Measurements from ENCODE around the gene ZNF652.

The ZNF652 gene

GRCh38 chr17:49316258-49316570, 45.8 kb downstream of the ZNF652 start:
- no peak overlapping the region for H2AFZ ChIP-seq (ENCODE audit: insufficient read depth, low read length, poor library complexity)
- WGBS (ENCODE audit: extremely low coverage, insufficient coverage, insufficient read length), result no CpG with 5 or more reads among the region's 2 CpGs
- H3K9me3 ChIP-seq (ENCODE audit: insufficient read depth, low read depth, low read length), result no peaks in the 10 kb centered on the region
- no peaks in the 10 kb centered on the region for H3K27me3 ChIP-seq (ENCODE audit: insufficient read depth, low read length)
- no peak overlapping the region for H2BK120ac ChIP-seq (ENCODE audit: insufficient read depth, low read length, poor library complexity)
- H2BK12ac ChIP-seq (ENCODE audit: low read length), result no peak overlapping the region
- H3K79me2 ChIP-seq (ENCODE audit: control insufficient read depth, insufficient read depth, low read length, poor library complexity), result no peaks in the 10 kb centered on the region
- no peak overlapping the region for H3K18ac ChIP-seq (ENCODE audit: low read length)
- peaks cover 2 to 4% of the 10 kb centered on the region in 2 experiments for H3K36me3 ChIP-seq (ENCODE audit: control insufficient read depth in 1 of 2, insufficient read depth in 2 of 2, low read length in 2 of 2)
- no peak overlapping the region for H3K14ac ChIP-seq (ENCODE audit: low read length)
- H4K12ac ChIP-seq (ENCODE audit: low read depth, low read length), result no peak overlapping the region
- no peak overlapping the region for H3K4ac ChIP-seq (ENCODE audit: low read depth, low read length)
- peak in 1 of 2 donors; percentile 3 for DNase-seq
- no peak overlapping the region for H4K8ac ChIP-seq (ENCODE audit: low read depth, low read length)
- no peaks in the 10 kb centered on the region for H3K79me1 ChIP-seq (ENCODE audit: low read length)
- no peak overlapping the region for H3K27ac ChIP-seq (ENCODE audit: low read depth, low read length)
- no peak overlapping the region for H4K91ac ChIP-seq (ENCODE audit: low read depth, low read length)
- no peak overlapping the region for H2AK5ac ChIP-seq (ENCODE audit: low read length)
- no peak overlapping the region for H3K4me2 ChIP-seq (ENCODE audit: low read length)
- no peaks in the 10 kb centered on the region for H3K4me1 ChIP-seq (ENCODE audit: control insufficient read depth in 1 of 2, insufficient read depth in 2 of 2, low read length in 2 of 2)
- H2BK5ac ChIP-seq (ENCODE audit: low read depth, low read length, poor library complexity), result no peak overlapping the region
- H3K23ac ChIP-seq (ENCODE audit: low read length), result no peak overlapping the region
- no peak overlapping the region for H3K9ac ChIP-seq (ENCODE audit: low read length)
- no peak overlapping the region for H3K4me3 ChIP-seq (ENCODE audit: low read depth, low read length)

DNA sequence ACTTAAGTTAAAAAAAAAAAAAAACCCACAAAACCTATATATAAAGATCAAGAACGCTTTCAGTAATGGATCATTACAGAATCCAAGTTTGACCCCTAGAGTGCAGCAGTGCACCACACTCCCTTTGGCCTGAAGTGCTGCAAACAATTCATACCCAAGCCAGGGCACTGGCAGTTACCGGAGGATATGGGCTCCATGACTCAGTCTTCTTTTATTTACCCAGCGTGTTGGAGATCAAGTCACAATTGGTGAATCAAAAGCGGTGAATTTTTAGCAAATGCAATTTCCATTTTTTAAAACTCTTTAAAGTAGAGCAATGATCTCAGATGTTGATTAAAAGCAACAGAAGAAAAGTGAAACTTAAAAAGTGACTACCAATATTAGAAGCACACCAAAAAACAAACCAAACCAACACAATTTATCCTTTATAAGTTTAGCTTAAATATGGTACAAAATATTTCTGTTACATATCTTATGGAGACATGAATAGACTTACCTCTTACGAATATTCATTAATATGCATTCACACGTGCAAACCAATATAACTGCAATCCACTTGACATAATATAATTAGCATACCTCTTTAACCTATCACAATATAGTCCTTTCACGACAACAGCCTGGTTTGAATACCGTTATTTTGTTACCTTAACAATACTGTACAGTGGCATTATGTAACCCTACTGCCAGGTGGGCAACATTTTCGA, 46.3 kb downstream of the ZNF652 start:
- Histone ChIP-seq H3K23ac (ENCODE audit: low read length) (no peak overlapping the region), H3K4ac (ENCODE audit: low read depth, low read length) (no peak overlapping the region), H3K4me1 (ENCODE audit: control insufficient read depth in 1 of 2, insufficient read depth in 2 of 2, low read length in 2 of 2) (no peaks in the 10 kb centered on the region), H3K79me1 (ENCODE audit: low read length) (no peaks in the 10 kb centered on the region), H2BK120ac (ENCODE audit: insufficient read depth, low read length, poor library complexity) (no peak overlapping the region), H3K9me3 (ENCODE audit: insufficient read depth, low read depth, low read length) (no peaks in the 10 kb centered on the region), H4K8ac (ENCODE audit: low read depth, low read length) (no peak overlapping the region), H2AK5ac (ENCODE audit: low read length) (no peak overlapping the region), H4K12ac (ENCODE audit: low read depth, low read length) (no peak overlapping the region), H3K27me3 (ENCODE audit: insufficient read depth, low read length) (no peaks in the 10 kb centered on the region), H2BK5ac (ENCODE audit: low read depth, low read length, poor library complexity) (no peak overlapping the region), H3K18ac (ENCODE audit: low read length) (no peak overlapping the region), H2BK12ac (ENCODE audit: low read length) (no peak overlapping the region), H4K91ac (ENCODE audit: low read depth, low read length) (no peak overlapping the region), H3K36me3 (ENCODE audit: control insufficient read depth in 1 of 2, insufficient read depth in 2 of 2, low read length in 2 of 2) (peaks cover 2 to 3% of the 10 kb centered on the region in 2 experiments), H3K14ac (ENCODE audit: low read length) (no peak overlapping the region), H3K27ac (ENCODE audit: low read depth, low read length) (no peak overlapping the region), H3K4me3 (ENCODE audit: low read depth, low read length) (no peak overlapping the region), H3K4me2 (ENCODE audit: low read length) (no peak overlapping the region), H3K79me2 (ENCODE audit: control insufficient read depth, insufficient read depth, low read length, poor library complexity) (no peaks in the 10 kb centered on the region), H2AFZ (ENCODE audit: insufficient read depth, low read length, poor library complexity) (no peak overlapping the region), H3K9ac (ENCODE audit: low read length) (no peak overlapping the region)
- no CpG with 5 or more reads among the region's 9 CpGs for WGBS (ENCODE audit: extremely low coverage, insufficient coverage, insufficient read length)
- DNase-seq, result peak; percentile 83 to 88

- H2BK5ac ChIP-seq (ENCODE audit: low read depth, low read length, poor library complexity), result no peak overlapping the region
- no peak overlapping the region for H2AK5ac ChIP-seq (ENCODE audit: low read length)
- H3K79me1 ChIP-seq (ENCODE audit: low read length), result no peaks in the 10 kb centered on the region
- H3K4me1 ChIP-seq (ENCODE audit: control insufficient read depth in 1 of 2, insufficient read depth in 2 of 2, low read length in 2 of 2), result no peaks in the 10 kb centered on the region
- no peak for DNase-seq
- no peak overlapping the region for H2BK12ac ChIP-seq (ENCODE audit: low read length)
- H4K8ac ChIP-seq (ENCODE audit: low read depth, low read length), result no peak overlapping the region
- no CpG with 5 or more reads among the region's 3 CpGs for WGBS (ENCODE audit: extremely low coverage, insufficient coverage, insufficient read length)
- H3K27ac ChIP-seq (ENCODE audit: low read depth, low read length), result no peak overlapping the region
- no peaks in the 10 kb centered on the region for H3K79me2 ChIP-seq (ENCODE audit: control insufficient read depth, insufficient read depth, low read length, poor library complexity)
- no peak overlapping the region for H3K14ac ChIP-seq (ENCODE audit: low read length)
- no peak overlapping the region for H3K23ac ChIP-seq (ENCODE audit: low read length)
- no peaks in the 10 kb centered on the region for H3K27me3 ChIP-seq (ENCODE audit: insufficient read depth, low read length)
- peaks cover 2 to 3% of the 10 kb centered on the region in 2 experiments for H3K36me3 ChIP-seq (ENCODE audit: control insufficient read depth in 1 of 2, insufficient read depth in 2 of 2, low read length in 2 of 2)
- H4K91ac ChIP-seq (ENCODE audit: low read depth, low read length), result no peak overlapping the region
- no peak overlapping the region for H2AFZ ChIP-seq (ENCODE audit: insufficient read depth, low read length, poor library complexity)
- no peak overlapping the region for H3K4me2 ChIP-seq (ENCODE audit: low read length)
- no peak overlapping the region for H3K4me3 ChIP-seq (ENCODE audit: low read depth, low read length)
- no peak overlapping the region for H3K9ac ChIP-seq (ENCODE audit: low read length)
- no peak overlapping the region for H2BK120ac ChIP-seq (ENCODE audit: insufficient read depth, low read length, poor library complexity)
- H3K4ac ChIP-seq (ENCODE audit: low read depth, low read length), result no peak overlapping the region
- no peak overlapping the region for H3K18ac ChIP-seq (ENCODE audit: low read length)
- no peaks in the 10 kb centered on the region for H3K9me3 ChIP-seq (ENCODE audit: insufficient read depth, low read depth, low read length)
- no peak overlapping the region for H4K12ac ChIP-seq (ENCODE audit: low read depth, low read length)
These were observed 49.3 kb downstream of the ZNF652 start for GRCh38 chr17:49312722-49313121.

GRCh38 chr17:49299996-49300395, 62.1 kb downstream of the ZNF652 start:
- Histone ChIP-seq H2BK12ac (ENCODE audit: low read length) (no peak overlapping the region), H3K23ac (ENCODE audit: low read length) (no peak overlapping the region), H3K9ac (ENCODE audit: low read length) (no peak overlapping the region), H3K4ac (ENCODE audit: low read depth, low read length) (no peak overlapping the region), H3K14ac (ENCODE audit: low read length) (no peak overlapping the region), H3K4me2 (ENCODE audit: low read length) (no peak overlapping the region), H2AFZ (ENCODE audit: insufficient read depth, low read length, poor library complexity) (no peak overlapping the region), H4K8ac (ENCODE audit: low read depth, low read length) (no peak overlapping the region), H3K36me3 (ENCODE audit: control insufficient read depth in 1 of 2, insufficient read depth in 2 of 2, low read length in 2 of 2) (peaks cover 7 to 11% of the 10 kb centered on the region in 2 experiments), H3K4me3 (ENCODE audit: low read depth, low read length) (no peak overlapping the region), H4K91ac (ENCODE audit: low read depth, low read length) (no peak overlapping the region), H2BK5ac (ENCODE audit: low read depth, low read length, poor library complexity) (no peak overlapping the region), H3K18ac (ENCODE audit: low read length) (no peak overlapping the region), H2AK5ac (ENCODE audit: low read length) (no peak overlapping the region), H3K9me3 (ENCODE audit: insufficient read depth, low read depth, low read length) (no peaks in the 10 kb centered on the region), H4K12ac (ENCODE audit: low read depth, low read length) (no peak overlapping the region), H3K79me1 (ENCODE audit: low read length) (no peaks in the 10 kb centered on the region), H3K27ac (ENCODE audit: low read depth, low read length) (no peak overlapping the region), H3K27me3 (ENCODE audit: insufficient read depth, low read length) (no peaks in the 10 kb centered on the region), H2BK120ac (ENCODE audit: insufficient read depth, low read length, poor library complexity) (no peak overlapping the region), H3K79me2 (ENCODE audit: control insufficient read depth, insufficient read depth, low read length, poor library complexity) (no peaks in the 10 kb centered on the region), H3K4me1 (ENCODE audit: control insufficient read depth in 1 of 2, insufficient read depth in 2 of 2, low read length in 2 of 2) (no peaks in the 10 kb centered on the region)
- DNase-seq, result no peak
- WGBS (ENCODE audit: extremely low coverage, insufficient coverage, insufficient read length), result no CpG with 5 or more reads among the region's 3 CpGs
